Upper lobe of left lung (tissue), 6 donors: ENCODE measurements around the gene POT1. TPM values are rescaled to one million over a fixed set of nuclear protein-coding genes. Genes with fewer than 3 reads are reported as not detected.

ENCODE experiments used
- ATAC-seq, 2 donors: fragments of 200-7000 bp; cut with Tn5 transposase; one replicate each; pipeline ENCODE4 v1.9.1; 2022; ENCODE audit warnings: mild to moderate bottlenecking in 2 of 2, moderate library complexity in 2 of 2; ENCODE audit not compliant: low FRiP score in 2 of 2
- DNase-seq, 2 donors: peaks; one replicate each; pipeline ENCODE4 v3.0.0-alpha.2; 2019 to 2020
- H3K27ac ChIP-seq, 4 donors: fragments of 200-600 bp; sonication (generic); one replicate each; pipeline ENCODE4 v1.5.1; 2016 to 2019
- H3K27me3 ChIP-seq, 4 donors: fragments of 200-600 bp; sonication (generic); one replicate each; pipeline ENCODE4 v1.5.1; 2017 to 2019
- H3K36me3 ChIP-seq, 4 donors: fragments of 200-600 bp; sonication (generic); one replicate each; pipeline ENCODE4 v1.5.1; 2016 to 2019
- H3K4me1 ChIP-seq, 4 donors: fragments of 200-600 bp; sonication (generic); one replicate each; pipeline ENCODE4 v1.5.1; 2018 to 2019
- H3K4me3 ChIP-seq, 4 donors: fragments of 200-600 bp; sonication (generic); one replicate each; pipeline ENCODE4 v1.5.1; 2017 to 2019; ENCODE audit warnings: mild to moderate bottlenecking in 2 of 4, moderate library complexity in 1 of 4
- H3K9me3 ChIP-seq, 4 donors: fragments of 200-600 bp; sonication (generic); one replicate each; pipeline ENCODE4 v1.5.1; 2018 to 2019
- EP300 ChIP-seq, 4 donors: sonication (generic); formaldehyde crosslinking; IDR thresholded peaks; one replicate each; pipeline ENCODE4 v1.5.1; 2017; ENCODE audit warnings: antibody characterized with exemption in 4 of 4, control low read depth in 2 of 4
- POLR2A ChIP-seq, 4 donors: fragments of 450-650 bp; IDR thresholded peaks; one replicate each; pipeline ENCODE4 v1.5.1; 2016 to 2017; ENCODE audit warnings: antibody characterized with exemption in 4 of 4, mild to moderate bottlenecking in 2 of 4
- POLR2AphosphoS5 ChIP-seq, 2 donors: sonication (generic); formaldehyde crosslinking; IDR thresholded peaks; one replicate each; pipeline ENCODE4 v1.5.1; 2017; ENCODE audit warnings: antibody characterized with exemption in 2 of 2
- WGBS, 2 donors: methylation state at CpG; one replicate each; pipeline ENCODE4 v1.1.5; 2017 to 2018; 5-methylcytosine and 5-hydroxymethylcytosine counted together
- total RNA-seq, 6 donors: library from RNA; depleted of rRNA in 4 of 6; stranded (reverse); fragments of >200 nt in 4 of 6; gene quantifications; one replicate each; pipeline versions ENCODE4 v1.1.0 to v1.2.1, GENCODE V29; 2016 to 2021
- TF ChIP-seq, protein P1 (sequence below), 6 experiments: fragments of 450-650 bp in 4 of 6; fragments of 200-600 bp in 2 of 6; sonication (generic) in 2 of 6; IDR thresholded peaks; one replicate each; pipeline ENCODE4 v1.5.1; 2016 to 2019; ENCODE audit warnings: antibody characterized with exemption in 6 of 6
- donor health status: DM: no; HTN: no; CAD: no; lungs with moderate emphysema.
- donor health status: DM: no; HTN: yes; CAD: no; lungs with severe emphysema.

Gene POT1
- total RNA-seq, 6 donors from 2014 or later: 9.3 to 26.7 (median 14.7) TPM

DNA sequence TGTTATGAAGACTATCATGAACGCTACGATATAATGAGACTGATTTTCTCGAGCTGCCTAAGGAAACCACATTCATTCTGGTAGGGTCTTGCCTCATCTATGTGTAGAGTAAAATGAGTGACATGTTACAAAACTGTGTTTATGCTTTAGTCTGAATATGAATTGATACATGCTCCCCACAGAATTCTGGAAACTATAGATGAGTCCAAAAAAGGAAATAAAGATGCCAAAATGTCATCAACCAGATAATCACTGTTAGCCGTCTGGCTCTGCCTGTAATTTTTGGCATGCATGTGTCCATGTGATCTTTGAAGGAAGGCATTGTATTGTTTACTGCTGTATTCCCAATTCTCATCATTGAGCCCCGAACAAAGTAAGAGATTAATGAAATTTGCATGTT, 121.4 kb downstream of the POT1 start:
- WGBS, 2 donors: 70 to 78% methylated on average over 5 of the region's 5 CpGs
- no peaks in the 10 kb centered on the region for H3K9me3 ChIP-seq
- TF ChIP-seq EP300 (IDR thresholded peaks at IDR 0.05): no peak

DNA sequence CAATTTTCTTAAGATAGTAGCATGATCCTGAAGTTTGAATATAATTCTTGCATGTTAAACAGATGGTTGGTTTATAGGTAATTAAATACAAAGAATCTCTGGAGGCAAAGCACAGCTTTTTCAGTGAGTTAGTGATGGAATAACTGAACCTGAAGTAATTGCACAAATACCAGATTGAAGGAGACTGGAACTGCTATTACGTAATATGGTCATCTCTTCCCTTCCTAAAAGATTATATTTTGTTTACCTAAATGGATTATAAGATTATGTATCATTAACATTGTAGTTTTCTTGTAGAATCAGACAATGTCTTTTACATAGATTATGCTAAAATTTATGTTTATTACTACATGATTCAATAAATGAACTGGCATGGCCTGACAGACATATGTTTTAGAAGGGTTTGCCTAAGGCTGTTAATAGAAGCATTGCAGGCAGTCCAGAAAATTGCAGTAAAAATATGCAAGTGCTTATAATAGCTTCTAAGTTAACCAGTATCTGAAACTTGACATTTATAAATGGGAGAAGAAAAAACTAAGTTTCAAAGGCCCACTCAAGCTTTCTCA, 128.2 kb downstream of the POT1 start:
- no peak overlapping the region for H3K4me3 ChIP-seq
- DNase-seq (no peak), ATAC-seq (no peak)
- H3K4me1 ChIP-seq: no peaks in the 10 kb centered on the region
- H3K27ac ChIP-seq: no peak overlapping the region
- TF ChIP-seq, protein P1, sequence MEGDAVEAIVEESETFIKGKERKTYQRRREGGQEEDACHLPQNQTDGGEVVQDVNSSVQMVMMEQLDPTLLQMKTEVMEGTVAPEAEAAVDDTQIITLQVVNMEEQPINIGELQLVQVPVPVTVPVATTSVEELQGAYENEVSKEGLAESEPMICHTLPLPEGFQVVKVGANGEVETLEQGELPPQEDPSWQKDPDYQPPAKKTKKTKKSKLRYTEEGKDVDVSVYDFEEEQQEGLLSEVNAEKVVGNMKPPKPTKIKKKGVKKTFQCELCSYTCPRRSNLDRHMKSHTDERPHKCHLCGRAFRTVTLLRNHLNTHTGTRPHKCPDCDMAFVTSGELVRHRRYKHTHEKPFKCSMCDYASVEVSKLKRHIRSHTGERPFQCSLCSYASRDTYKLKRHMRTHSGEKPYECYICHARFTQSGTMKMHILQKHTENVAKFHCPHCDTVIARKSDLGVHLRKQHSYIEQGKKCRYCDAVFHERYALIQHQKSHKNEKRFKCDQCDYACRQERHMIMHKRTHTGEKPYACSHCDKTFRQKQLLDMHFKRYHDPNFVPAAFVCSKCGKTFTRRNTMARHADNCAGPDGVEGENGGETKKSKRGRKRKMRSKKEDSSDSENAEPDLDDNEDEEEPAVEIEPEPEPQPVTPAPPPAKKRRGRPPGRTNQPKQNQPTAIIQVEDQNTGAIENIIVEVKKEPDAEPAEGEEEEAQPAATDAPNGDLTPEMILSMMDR (IDR thresholded peaks at IDR 0.05): no peak
- TF ChIP-seq POLR2AphosphoS5 (IDR thresholded peaks at IDR 0.05) (no peak), EP300 (IDR thresholded peaks at IDR 0.05) (no peak), POLR2A (IDR thresholded peaks at IDR 0.05) (no peak)
- H3K27me3 ChIP-seq: no peaks in the 10 kb centered on the region
- no peaks in the 10 kb centered on the region for H3K9me3 ChIP-seq
- 93 to 95% methylated on average over 1 of the region's 1 CpG for WGBS, 2 donors
- no peaks in the 10 kb centered on the region for H3K36me3 ChIP-seq

More for the DNA sequence above, 121.4 kb downstream of the POT1 start:
- H3K36me3 ChIP-seq: no peaks in the 10 kb centered on the region
- no peak overlapping the region for H3K27ac ChIP-seq
- H3K4me3 ChIP-seq: no peak overlapping the region
- H3K4me1 ChIP-seq: no peaks in the 10 kb centered on the region
- no peak for DNase-seq
- H3K27me3 ChIP-seq: no peaks in the 10 kb centered on the region
- ATAC-seq: no peak

GRCh38 chr7:124800386-124800785, 129.2 kb downstream of the POT1 start:
- Histone ChIP-seq H3K36me3 (no peaks in the 10 kb centered on the region), H3K9me3 (no peaks in the 10 kb centered on the region), H3K27ac (no peak overlapping the region), H3K4me3 (no peak overlapping the region), H3K4me1 (no peaks in the 10 kb centered on the region), H3K27me3 (no peaks in the 10 kb centered on the region)
- DNase-seq (no peak), ATAC-seq (no peak)
- WGBS, 2 donors: 43 to 56% methylated on average over 2 of the region's 2 CpGs
- TF ChIP-seq POLR2A (IDR thresholded peaks at IDR 0.05): no peak
- no peak for TF ChIP-seq EP300 (IDR thresholded peaks at IDR 0.05)
- TF ChIP-seq POLR2AphosphoS5 (IDR thresholded peaks at IDR 0.05): no peak
- TF ChIP-seq, protein P1 (IDR thresholded peaks at IDR 0.05): no peak

- no peak overlapping the region for H3K27ac ChIP-seq
- no peak overlapping the region for H3K4me3 ChIP-seq
- no peaks in the 10 kb centered on the region for H3K27me3 ChIP-seq
- H3K36me3 ChIP-seq: no peaks in the 10 kb centered on the region
- no peak for DNase-seq
- H3K4me1 ChIP-seq: no peaks in the 10 kb centered on the region
- TF ChIP-seq EP300 (IDR thresholded peaks at IDR 0.05) (no peak), POLR2AphosphoS5 (IDR thresholded peaks at IDR 0.05) (no peak), POLR2A (IDR thresholded peaks at IDR 0.05) (no peak)
- TF ChIP-seq, protein P1 (IDR thresholded peaks at IDR 0.05): no peak
- no peaks in the 10 kb centered on the region for H3K9me3 ChIP-seq
- no peak for ATAC-seq
- WGBS, 2 donors: 88 to 93% methylated on average over 6 of the region's 6 CpGs
Measured at GRCh38 chr7:124799448-124799847, 130.2 kb downstream of the POT1 start.

- Histone ChIP-seq H3K9me3 (no peaks in the 10 kb centered on the region), H3K27ac (no peak overlapping the region), H3K4me1 (no peaks in the 10 kb centered on the region), H3K36me3 (no peaks in the 10 kb centered on the region), H3K4me3 (no peak overlapping the region), H3K27me3 (no peaks in the 10 kb centered on the region)
- 58 to 61% methylated on average over 2 of the region's 2 CpGs for WGBS, 2 donors
- ATAC-seq: no peak
- no peak for TF ChIP-seq EP300 (IDR thresholded peaks at IDR 0.05)
- TF ChIP-seq, protein P1 (IDR thresholded peaks at IDR 0.05): no peak
- no peak for TF ChIP-seq POLR2AphosphoS5 (IDR thresholded peaks at IDR 0.05)
- no peak for TF ChIP-seq POLR2A (IDR thresholded peaks at IDR 0.05)
- no peak for DNase-seq
Measured at GRCh38 chr7:124796771-124797170, 132.9 kb downstream of the POT1 start.
